HCT116 (cell line): ENCODE data around the gene POC1A. TPM values are rescaled to one million over a fixed set of nuclear protein-coding genes. Genes with fewer than 3 reads are reported as not detected.

ENCODE experiments used
- ATAC-seq: fragments of 200-7000 bp; cut with Tn5 transposase; 2 replicates; pipeline ENCODE4 v1.9.1; 2020; ENCODE audit warnings: mild to moderate bottlenecking, moderate library complexity
- BruUV-seq: library from RNA; stranded (reverse); fragments of 400-500 nt; replicated peaks from 2 replicates; lab custom pipeline; 2021; lab: Mats Ljungman, UMichigan
- CTCF ChIA-PET: fragments of 300-600 bp; sonication (Branson Sonifier 250); formaldehyde crosslinking; loops from one replicate; lab custom pipeline; 2021; ENCODE audit warnings: antibody characterized with exemption; lab: Charles Lee
- POLR2A ChIA-PET: fragments of 300-600, 350-600 bp; sonication (Branson Sonifier 250); formaldehyde crosslinking; loops from one replicate; lab custom pipeline; 2021; ENCODE audit warnings: antibody characterized with exemption; lab: Charles Lee
- RAD21 ChIA-PET, 2 experiments: fragments of 300-600 bp; sonication (Branson Sonifier 250); formaldehyde crosslinking; loops; one replicate each; lab custom pipeline; 2023; ENCODE audit warnings: low total read pairs in 2 of 2; ENCODE audit not compliant: uncharacterized antibody in 2 of 2, unreplicated experiment in 2 of 2, low non-redundant PET in 1 of 2; lab: Charles Lee
- DNase-seq: peaks from one replicate; pipeline ENCODE4 v3.0.0-alpha.2; 2010; ENCODE audit warnings: low read depth, low spot score
- H2AFZ ChIP-seq: fragments of 200-600 bp; shearing (Covaris generic), sonication (generic); 2 replicates; pipeline ENCODE4 v1.6.1; 2017; ENCODE audit warnings: low read depth, mixed run types, mixed read lengths, antibody characterized with exemption, low read length; ENCODE audit not compliant: poor library complexity, severe bottlenecking
- H3K27ac ChIP-seq: 2 replicates; pipeline ENCODE4 v1.5.1; 2012; ENCODE audit warnings: low read depth, low read length
- H3K27me3 ChIP-seq: fragments of 200-600 bp; sonication (generic); 2 replicates; pipeline ENCODE4 v1.6.1; 2016; ENCODE audit warnings: mixed run types, low read length, mixed read lengths; ENCODE audit not compliant: insufficient read depth
- H3K36me3 ChIP-seq, 2 experiments: fragments of 200-500 bp in 1 of 2; fragments of 200-600 bp in 1 of 2; sonication (Bioruptor generic) in 1 of 2; sonication (generic) in 1 of 2; 2 replicates each; pipeline versions ENCODE4 v1.5.1 to v1.6.1; 2014 to 2016; ENCODE audit warnings: low read length in 2 of 2, inconsistent platforms in 1 of 2, mixed read lengths in 1 of 2, mixed run types in 1 of 2; ENCODE audit not compliant: insufficient read depth in 2 of 2, control insufficient read depth in 1 of 2
- H3K4me1 ChIP-seq, 2 experiments: fragments of 200-600 bp in 1 of 2; sonication (generic) in 1 of 2; 2 replicates each; pipeline versions ENCODE4 v1.5.1 to v1.6.1; 2012 to 2017; ENCODE audit warnings: low read length in 2 of 2, inconsistent platforms in 1 of 2, mild to moderate bottlenecking in 1 of 2, mixed read lengths in 1 of 2, mixed run types in 1 of 2, moderate library complexity in 1 of 2; ENCODE audit not compliant: insufficient read depth in 2 of 2, control insufficient read depth in 1 of 2
- H3K4me2 ChIP-seq: fragments of 200-600 bp; sonication (generic); 2 replicates; pipeline ENCODE4 v1.6.1; 2017; ENCODE audit warnings: mixed run types, low read length, mixed read lengths
- H3K4me3 ChIP-seq, 2 experiments: fragments of 200-600 bp in 1 of 2; sonication (generic) in 1 of 2; replicated peaks in 1 of 2; 2 replicates each; pipeline ENCODE4 v1.5.1; 2011 to 2016; ENCODE audit warnings: low read length in 2 of 2, control low read depth in 1 of 2, low read depth in 1 of 2, mild to moderate bottlenecking in 1 of 2, mixed read lengths in 1 of 2, mixed run types in 1 of 2
- H3K79me2 ChIP-seq: fragments of 200-600 bp; sonication (generic); 2 replicates; pipeline ENCODE4 v1.6.1; 2017; ENCODE audit warnings: mild to moderate bottlenecking, mixed run types, low read length, moderate library complexity, mixed read lengths; ENCODE audit not compliant: insufficient read depth
- H3K9ac ChIP-seq: fragments of 200-600 bp; sonication (generic); 2 replicates; pipeline ENCODE4 v1.6.1; 2016; ENCODE audit warnings: low read length, mixed read lengths
- H3K9me2 ChIP-seq: fragments of 200-600 bp; sonication (generic), shearing (Covaris generic); 2 replicates; pipeline ENCODE4 v1.6.1; 2017; ENCODE audit warnings: mixed run types, mild to moderate bottlenecking, moderate library complexity; ENCODE audit not compliant: insufficient read depth
- H3K9me3 ChIP-seq, 2 experiments: fragments of 200-500 bp in 1 of 2; fragments of 200-600 bp in 1 of 2; sonication (Bioruptor generic) in 1 of 2; sonication (generic) in 1 of 2; 2 replicates each; pipeline ENCODE4 v1.6.1; 2014 to 2017; ENCODE audit warnings: low read length in 2 of 2, mixed read lengths in 2 of 2, inconsistent platforms in 1 of 2, low read depth in 1 of 2, mild to moderate bottlenecking in 1 of 2, mixed run types in 1 of 2, moderate library complexity in 1 of 2; ENCODE audit not compliant: control insufficient read depth in 1 of 2, insufficient read depth in 1 of 2
- H4K20me1 ChIP-seq: fragments of 200-600 bp; sonication (generic), shearing (Covaris generic); 2 replicates; pipeline ENCODE4 v1.6.1; 2017; ENCODE audit warnings: mixed run types, mild to moderate bottlenecking, moderate library complexity; ENCODE audit not compliant: insufficient read depth
- CEBPB ChIP-seq: IDR thresholded peaks from 2 replicates; pipeline ENCODE4 v1.6.1; 2012; ENCODE audit warnings: low read depth
- EGR1 ChIP-seq: IDR thresholded peaks from 2 replicates; pipeline ENCODE4 v1.6.1; 2012; ENCODE audit warnings: low read depth
- ELF1 ChIP-seq: IDR thresholded peaks from 2 replicates; pipeline ENCODE4 v1.6.1; 2012; ENCODE audit warnings: low read depth, borderline replicate concordance
- EZH2 ChIP-seq: fragments of 200-600 bp; sonication (generic); IDR thresholded peaks from 2 replicates; pipeline ENCODE4 v1.6.1; 2017; ENCODE audit warnings: antibody characterized with exemption, mixed run types
- EZH2phosphoT487 ChIP-seq: fragments of 200-600 bp; IDR thresholded peaks from 2 replicates; pipeline ENCODE4 v1.6.1; 2018; ENCODE audit warnings: antibody characterized with exemption, borderline replicate concordance
- FOSL1 ChIP-seq: IDR thresholded peaks from 2 replicates; pipeline ENCODE4 v1.6.1; 2012; ENCODE audit warnings: low read depth
- POLR2A ChIP-seq: IDR thresholded peaks from 2 replicates; pipeline ENCODE4 v1.7.0; 2011; ENCODE audit warnings: borderline replicate concordance; ENCODE audit not compliant: insufficient read depth, insufficient read length; ENCODE audit errors: extremely low read depth
- POLR2AphosphoS5 ChIP-seq: IDR thresholded peaks from 2 replicates; pipeline ENCODE4 v1.6.1; 2011; ENCODE audit warnings: mild to moderate bottlenecking, low read depth, low read length, moderate library complexity
- RAD21 ChIP-seq: IDR thresholded peaks from 2 replicates; pipeline ENCODE4 v1.6.1; 2012; ENCODE audit warnings: low read depth, mild to moderate bottlenecking
- SIN3A ChIP-seq: IDR thresholded peaks from 2 replicates; pipeline ENCODE4 v1.6.1; 2012; ENCODE audit warnings: low read depth
- SP1 ChIP-seq: IDR thresholded peaks from 2 replicates; pipeline ENCODE4 v1.6.1; 2012; ENCODE audit warnings: low read depth
- SRF ChIP-seq: IDR thresholded peaks from 2 replicates; pipeline ENCODE4 v1.6.1; 2012; ENCODE audit warnings: low read depth
- TCF7L2 ChIP-seq: IDR thresholded peaks from 2 replicates; pipeline ENCODE4 v1.7.0; 2011; ENCODE audit warnings: borderline replicate concordance, inconsistent platforms; ENCODE audit not compliant: insufficient read depth, insufficient read length; ENCODE audit errors: extremely low read depth
- ZFX ChIP-seq: fragments of 450-650 bp; IDR thresholded peaks from 2 replicates; pipeline ENCODE4 v1.6.1; 2017
- ZNF274 ChIP-seq: fragments of 200-500 bp; sonication (Bioruptor generic); IDR thresholded peaks from 2 replicates; pipeline ENCODE4 v1.6.1; 2014; ENCODE audit warnings: mild to moderate bottlenecking, low read depth, low read length, inconsistent platforms
- intact Hi-C: fragments of 100-400 bp; cut with micrococcal nuclease; formaldehyde crosslinking; loops from 2 replicates; pipeline ENCODE4 v1.10.0; 2022
- total RNA-seq: library from RNA; stranded (reverse); gene quantifications from one replicate; pipeline ENCODE4 v1.2.1, GENCODE V29; 2021; ENCODE audit not compliant: unreplicated experiment
- TF ChIP-seq, protein P1 (sequence below): IDR thresholded peaks from 2 replicates; pipeline ENCODE4 v1.6.1; 2011; ENCODE audit warnings: mild to moderate bottlenecking, low read length, moderate library complexity; ENCODE audit not compliant: insufficient replicate concordance; ENCODE audit errors: extremely low read depth

Gene POC1A
- total RNA-seq, 1 experiment from 2014 or later: 34.0 TPM

- no peak for TF ChIP-seq ZNF274
Measured at GRCh38 chr3:52068055-52068571, 86.1 kb downstream of the POC1A start (continued).

GRCh38 chr3:52067526-52067925 is 86.7 kb downstream of the POC1A start:
- DNase-seq: no peak
- intact Hi-C loops: no loop called here
- RAD21 ChIA-PET: no interaction called here
- BruUV-seq: no TSS peak
- H3K27ac ChIP-seq: no peak overlapping the region
- CTCF ChIA-PET: no interaction called here
- POLR2A ChIA-PET: interaction anchor here (1.7 kb wide), 1 partner anchor 10 kb away, joined by 5 read pairs; no protein-coding TSS in a partner anchor
- H2AFZ ChIP-seq: no peak overlapping the region
- no peaks in the 10 kb centered on the region for H3K36me3 ChIP-seq
- TF ChIP-seq SRF (no peak), SP1 (no peak), ZFX (no peak), SIN3A (no peak), EZH2phosphoT487 (no peak)
- TF ChIP-seq, all 23 proteins: peak for 0
- Histone ChIP-seq H3K27me3 (no peaks in the 10 kb centered on the region), H3K4me3 (no peak overlapping the region), H3K4me1 (peaks cover 2 to 21% of the 10 kb centered on the region in 2 experiments), H4K20me1 (no peaks in the 10 kb centered on the region), H3K9me2 (no peaks in the 10 kb centered on the region), H3K4me2 (no peak overlapping the region), H3K9me3 (no peaks in the 10 kb centered on the region), H3K79me2 (no peaks in the 10 kb centered on the region), H3K9ac (no peak overlapping the region)
- no peak for ATAC-seq

DNA sequence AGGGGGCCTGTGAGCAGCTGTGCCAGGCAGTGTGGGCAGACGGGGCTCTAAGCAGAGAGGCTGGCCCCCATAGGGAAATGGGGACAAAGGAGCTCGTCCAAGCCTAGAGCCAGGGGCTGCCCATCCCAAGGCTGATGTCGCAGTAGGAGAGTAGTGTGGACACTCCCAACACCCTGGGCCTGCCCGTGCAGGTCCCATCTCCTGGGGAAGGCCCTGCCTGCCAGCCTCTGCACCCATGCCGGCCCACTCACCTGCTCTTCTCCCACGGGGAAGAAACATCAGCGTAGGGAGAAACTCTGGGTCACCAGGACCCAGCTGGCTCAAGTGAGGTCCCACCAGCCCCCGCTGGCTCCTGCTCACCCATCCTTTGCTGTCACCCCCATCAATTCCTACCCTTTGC is 87.2 kb downstream of the POC1A start:
- Histone ChIP-seq H3K4me3 (no peak overlapping the region), H3K9me3 (no peaks in the 10 kb centered on the region), H3K4me2 (no peak overlapping the region), H4K20me1 (no peaks in the 10 kb centered on the region), H3K4me1 (peaks cover 5 to 26% of the 10 kb centered on the region in 2 experiments), H3K79me2 (no peaks in the 10 kb centered on the region), H3K27me3 (no peaks in the 10 kb centered on the region), H3K36me3 (no peaks in the 10 kb centered on the region), H3K27ac (no peak overlapping the region), H2AFZ (no peak overlapping the region), H3K9me2 (no peaks in the 10 kb centered on the region), H3K9ac (no peak overlapping the region)
- ATAC-seq (no peak), DNase-seq (no peak)
- ChIA-PET POLR2A (interaction anchor here (1.7 kb wide), 1 partner anchor 10 kb away, joined by 5 read pairs; no protein-coding TSS in a partner anchor), RAD21 (no interaction called here), CTCF (no interaction called here)
- BruUV-seq: no TSS peak
- intact Hi-C loops: no loop called here
- TF ChIP-seq EZH2phosphoT487 (no peak), POLR2A (no peak), FOSL1 (no peak), RAD21 (no peak), EZH2 (no peak), TCF7L2 (no peak), POLR2AphosphoS5 (no peak), EGR1 (no peak), ZNF274 (no peak), CEBPB (no peak), ELF1 (no peak)
- TF ChIP-seq, protein P1, sequence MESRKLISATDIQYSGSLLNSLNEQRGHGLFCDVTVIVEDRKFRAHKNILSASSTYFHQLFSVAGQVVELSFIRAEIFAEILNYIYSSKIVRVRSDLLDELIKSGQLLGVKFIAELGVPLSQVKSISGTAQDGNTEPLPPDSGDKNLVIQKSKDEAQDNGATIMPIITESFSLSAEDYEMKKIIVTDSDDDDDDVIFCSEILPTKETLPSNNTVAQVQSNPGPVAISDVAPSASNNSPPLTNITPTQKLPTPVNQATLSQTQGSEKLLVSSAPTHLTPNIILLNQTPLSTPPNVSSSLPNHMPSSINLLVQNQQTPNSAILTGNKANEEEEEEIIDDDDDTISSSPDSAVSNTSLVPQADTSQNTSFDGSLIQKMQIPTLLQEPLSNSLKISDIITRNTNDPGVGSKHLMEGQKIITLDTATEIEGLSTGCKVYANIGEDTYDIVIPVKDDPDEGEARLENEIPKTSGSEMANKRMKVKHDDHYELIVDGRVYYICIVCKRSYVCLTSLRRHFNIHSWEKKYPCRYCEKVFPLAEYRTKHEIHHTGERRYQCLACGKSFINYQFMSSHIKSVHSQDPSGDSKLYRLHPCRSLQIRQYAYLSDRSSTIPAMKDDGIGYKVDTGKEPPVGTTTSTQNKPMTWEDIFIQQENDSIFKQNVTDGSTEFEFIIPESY: no peak
